Astrocyte (in vitro differentiated cells and primary cell): ENCODE data around the gene KNL1. TPM values are rescaled to one million over a fixed set of nuclear protein-coding genes. Genes with fewer than 3 reads are reported as not detected.
"Not testable (repeated sequence)": the region's sequence is repeated elsewhere in the genome, so short reads cannot be mapped to it uniquely, and the experiment has no call there.

ENCODE experiments used
- DNase-seq: peaks from one replicate; pipeline ENCODE4 v3.0.0-alpha.2; 2010; ENCODE audit warnings: low read depth
- FAIRE-seq: peaks from 2 replicates; lab custom pipeline; 2011; peaks lifted over from hg19 to GRCh38; lab: Jason Lieb, UNC
- H2AFZ ChIP-seq: 2 replicates; pipeline ENCODE4 v1.6.0; 2012; ENCODE audit warnings: low read depth, low read length, inconsistent platforms
- H3K27ac ChIP-seq: 2 replicates; pipeline ENCODE4 v1.5.1; 2011; ENCODE audit warnings: low read depth, low read length, inconsistent platforms
- H3K27me3 ChIP-seq: 2 replicates; pipeline ENCODE4 v1.6.0; 2011; ENCODE audit warnings: low read length, inconsistent platforms; ENCODE audit not compliant: insufficient read depth
- H3K36me3 ChIP-seq: 2 replicates; pipeline ENCODE4 v1.5.1; 2011; ENCODE audit warnings: low read length, inconsistent platforms; ENCODE audit not compliant: insufficient read depth
- H3K4me1 ChIP-seq: 2 replicates; pipeline ENCODE4 v1.5.1; 2011; ENCODE audit warnings: low read length, inconsistent platforms; ENCODE audit not compliant: insufficient read depth
- H3K4me2 ChIP-seq: 2 replicates; pipeline ENCODE4 v1.6.0; 2012; ENCODE audit warnings: low read length, inconsistent platforms
- H3K4me3 ChIP-seq: 2 replicates; pipeline ENCODE4 v1.5.1; 2011; ENCODE audit warnings: low read depth, mild to moderate bottlenecking, low read length, inconsistent platforms; ENCODE audit not compliant: insufficient read depth
- H3K79me2 ChIP-seq: 2 replicates; pipeline ENCODE4 v1.6.0; 2012; ENCODE audit warnings: mild to moderate bottlenecking, low read length, inconsistent platforms; ENCODE audit not compliant: insufficient read depth
- H3K9ac ChIP-seq: 2 replicates; pipeline ENCODE4 v1.6.0; 2012; ENCODE audit warnings: mild to moderate bottlenecking, low read length, inconsistent platforms
- H3K9me3 ChIP-seq: 2 replicates; pipeline ENCODE4 v1.5.1; 2012; ENCODE audit warnings: low read depth, mild to moderate bottlenecking, low read length, inconsistent platforms; ENCODE audit not compliant: insufficient read depth
- H4K20me1 ChIP-seq: 2 replicates; pipeline ENCODE4 v1.6.0; 2012; ENCODE audit warnings: low read length, inconsistent platforms; ENCODE audit not compliant: insufficient read depth
- H3K27ac Mint-ChIP-seq: one replicate; pipeline ENCODE4 v1.8.0; 2021; ENCODE audit warnings: mild to moderate bottlenecking, mixed read lengths; ENCODE audit not compliant: unreplicated experiment
- H3K27me3 Mint-ChIP-seq: one replicate; pipeline ENCODE4 v1.8.0; 2021; ENCODE audit warnings: low read depth, mixed read lengths; ENCODE audit not compliant: unreplicated experiment
- H3K36me3 Mint-ChIP-seq: one replicate; pipeline ENCODE4 v1.8.0; 2021; ENCODE audit warnings: low read depth, mixed read lengths; ENCODE audit not compliant: unreplicated experiment
- H3K4me1 Mint-ChIP-seq: one replicate; pipeline ENCODE4 v1.8.0; 2021; ENCODE audit warnings: low read depth, mixed read lengths; ENCODE audit not compliant: unreplicated experiment
- H3K4me3 Mint-ChIP-seq: one replicate; pipeline ENCODE4 v1.8.0; 2021; ENCODE audit warnings: mild to moderate bottlenecking, moderate library complexity, mixed read lengths; ENCODE audit not compliant: unreplicated experiment
- H3K9me3 Mint-ChIP-seq: one replicate; pipeline ENCODE4 v1.8.0; 2021; ENCODE audit warnings: mild to moderate bottlenecking, mixed read lengths; ENCODE audit not compliant: unreplicated experiment
- EZH2 ChIP-seq: IDR thresholded peaks from 2 replicates; pipeline ENCODE4 v1.6.1; 2012; ENCODE audit warnings: mild to moderate bottlenecking, low read length, inconsistent platforms; ENCODE audit not compliant: insufficient read depth
- total RNA-seq: library from RNA; stranded (reverse); gene quantifications from 2 replicates; pipeline ENCODE4 v1.2.1, GENCODE V29; 2021
- TF ChIP-seq, protein P1 (sequence below): IDR thresholded peaks from 2 replicates; pipeline ENCODE4 v1.5.1; 2011; ENCODE audit warnings: low read depth, mild to moderate bottlenecking, inconsistent platforms, low read length, moderate library complexity; ENCODE audit not compliant: insufficient read depth

Gene KNL1
- total RNA-seq, 1 donor from 2014 or later = 3.3 TPM

- no peaks in the 10 kb centered on the region for H3K79me2 ChIP-seq
- Mint-ChIP-seq H3K4me3 (no peak overlapping the region), H3K36me3 (peaks cover 4% of the 10 kb centered on the region), H3K9me3 (peaks cover 2% of the 10 kb centered on the region), H3K27ac (no peak overlapping the region), H3K4me1 (no peaks in the 10 kb centered on the region), H3K27me3 (no peaks in the 10 kb centered on the region)
- no peak overlapping the region for H3K27ac ChIP-seq
- no peaks in the 10 kb centered on the region for H3K27me3 ChIP-seq
- no peaks in the 10 kb centered on the region for H3K36me3 ChIP-seq
- no peaks in the 10 kb centered on the region for H3K4me1 ChIP-seq
- no peak overlapping the region for H3K4me3 ChIP-seq
- no peak overlapping the region for H3K9ac ChIP-seq
- no peak overlapping the region for H3K4me2 ChIP-seq
- no peaks in the 10 kb centered on the region for H4K20me1 ChIP-seq
- H3K9me3 ChIP-seq = no peaks in the 10 kb centered on the region
- DNase-seq (no peak), FAIRE-seq (no peak)
- H2AFZ ChIP-seq = no peak overlapping the region
- TF ChIP-seq, protein P1, sequence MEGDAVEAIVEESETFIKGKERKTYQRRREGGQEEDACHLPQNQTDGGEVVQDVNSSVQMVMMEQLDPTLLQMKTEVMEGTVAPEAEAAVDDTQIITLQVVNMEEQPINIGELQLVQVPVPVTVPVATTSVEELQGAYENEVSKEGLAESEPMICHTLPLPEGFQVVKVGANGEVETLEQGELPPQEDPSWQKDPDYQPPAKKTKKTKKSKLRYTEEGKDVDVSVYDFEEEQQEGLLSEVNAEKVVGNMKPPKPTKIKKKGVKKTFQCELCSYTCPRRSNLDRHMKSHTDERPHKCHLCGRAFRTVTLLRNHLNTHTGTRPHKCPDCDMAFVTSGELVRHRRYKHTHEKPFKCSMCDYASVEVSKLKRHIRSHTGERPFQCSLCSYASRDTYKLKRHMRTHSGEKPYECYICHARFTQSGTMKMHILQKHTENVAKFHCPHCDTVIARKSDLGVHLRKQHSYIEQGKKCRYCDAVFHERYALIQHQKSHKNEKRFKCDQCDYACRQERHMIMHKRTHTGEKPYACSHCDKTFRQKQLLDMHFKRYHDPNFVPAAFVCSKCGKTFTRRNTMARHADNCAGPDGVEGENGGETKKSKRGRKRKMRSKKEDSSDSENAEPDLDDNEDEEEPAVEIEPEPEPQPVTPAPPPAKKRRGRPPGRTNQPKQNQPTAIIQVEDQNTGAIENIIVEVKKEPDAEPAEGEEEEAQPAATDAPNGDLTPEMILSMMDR = no peak
- TF ChIP-seq EZH2 = no peak
Measured at GRCh38 chr15:40680151-40680550, 86.1 kb downstream of the KNL1 start.

GRCh38 chr15:40680959-40681358 is 86.9 kb downstream of the KNL1 start:
- not testable (repeated sequence) for H3K27me3 Mint-ChIP-seq, DNase-seq, H3K27me3 ChIP-seq, H3K79me2 ChIP-seq, H3K27ac ChIP-seq, H3K4me2 ChIP-seq, H3K9me3 Mint-ChIP-seq, H3K4me1 Mint-ChIP-seq, FAIRE-seq, H3K27ac Mint-ChIP-seq, H2AFZ ChIP-seq, H3K4me3 ChIP-seq, H3K36me3 Mint-ChIP-seq, H3K4me1 ChIP-seq, H3K9ac ChIP-seq, H4K20me1 ChIP-seq, H3K36me3 ChIP-seq, H3K4me3 Mint-ChIP-seq, H3K9me3 ChIP-seq

GRCh38 chr15:40684381-40684780 is 90.3 kb downstream of the KNL1 start:
- Histone ChIP-seq H3K4me1 (no peaks in the 10 kb centered on the region), H4K20me1 (no peaks in the 10 kb centered on the region), H3K27ac (no peak overlapping the region), H3K27me3 (no peaks in the 10 kb centered on the region), H3K36me3 (no peaks in the 10 kb centered on the region), H3K79me2 (no peaks in the 10 kb centered on the region), H3K4me3 (no peak overlapping the region), H3K9ac (no peak overlapping the region), H3K4me2 (no peak overlapping the region), H2AFZ (no peak overlapping the region), H3K9me3 (no peaks in the 10 kb centered on the region)
- Mint-ChIP-seq H3K9me3 (peaks cover 5% of the 10 kb centered on the region), H3K27ac (no peak overlapping the region), H3K36me3 (peaks cover 7% of the 10 kb centered on the region), H3K27me3 (no peaks in the 10 kb centered on the region), H3K4me1 (no peaks in the 10 kb centered on the region), H3K4me3 (no peak overlapping the region)
- no peak for TF ChIP-seq EZH2
- TF ChIP-seq, protein P1 = no peak
- no peak for FAIRE-seq
- no peak for DNase-seq
